Activated CD4-positive, alpha-beta memory T cell treated with anti-CD3 and anti-CD28 coated beads for 36 hours (primary cell): ENCODE measurements around the gene ABCF3. TPM values are rescaled to one million over a fixed set of nuclear protein-coding genes. Genes with fewer than 3 reads are reported as not detected.

Source experiments
- microRNA-seq: library from miRNA; unstranded; fragments of <30 nt; microRNA quantifications from one replicate; pipeline ENCODE4 v1.2.0, GENCODE V29; 2022; ENCODE audit warnings: borderline number of aligned reads, borderline microRNAs expressed, borderline replicate concordance
- total RNA-seq, 2 experiments: library from RNA; stranded (reverse); gene quantifications; one replicate each; pipeline ENCODE4 v1.2.3, GENCODE V29; 2021

Gene ABCF3
- total RNA-seq, 2 experiments from 2014 or later = 41.2 to 48.7 TPM

Small RNA genes within 50 kb of the gene (microRNA-seq; reads per million reads assigned to microRNA genes)
- 1.6 reads per million for gene MIR1224

Other genes starting within 250 kb of the ABCF3 start
- gene ABCC5, start 168.3 kb upstream of the ABCF3 start, total RNA-seq = 10 to 100 TPM; 13.3 to 15.6 TPM
- not detected for gene HTR3D, start 154.5 kb upstream of the ABCF3 start, total RNA-seq
- not detected for gene HTR3C, start 133.2 kb upstream of the ABCF3 start, total RNA-seq
- not detected for gene HTR3E, start 89.1 kb upstream of the ABCF3 start, total RNA-seq
- 10 to 100 TPM; 49.6 to 51.5 TPM for gene EIF2B5, start 50.8 kb upstream of the ABCF3 start, total RNA-seq
- gene DVL3, start 30.8 kb upstream of the ABCF3 start, total RNA-seq = 10 to 100 TPM; 28.5 to 32.4 TPM
- gene AP2M1, start 11.3 kb upstream of the ABCF3 start, total RNA-seq = 100 to 1,000 TPM; 218 to 221 TPM
- not detected for gene VWA5B2, start 43.4 kb downstream of the ABCF3 start, total RNA-seq
- gene ALG3, start 62.8 kb downstream of the ABCF3 start, total RNA-seq = 10 to 100 TPM; 31.6 to 34.1 TPM
- 1 to 10 TPM; 3.5 to 4.4 TPM for gene EEF1AKMT4, start 63.5 kb downstream of the ABCF3 start, total RNA-seq
- under 1 TPM; 0.21 to 0.51 TPM for gene CAMK2N2, start 75.4 kb downstream of the ABCF3 start, total RNA-seq
- not detected for gene ECE2, start 89.8 kb downstream of the ABCF3 start, total RNA-seq
- gene PSMD2, start 113.0 kb downstream of the ABCF3 start, total RNA-seq = 100 to 1,000 TPM; 246 to 257 TPM
- 100 to 1,000 TPM; 410 to 432 TPM for gene EIF4G1, start 128.4 kb downstream of the ABCF3 start, total RNA-seq
- 1 to 10 TPM; 7.0 to 8.9 TPM for gene FAM131A, start 151.4 kb downstream of the ABCF3 start, total RNA-seq
- 1 to 10 TPM; 3.2 to 3.7 TPM for gene CLCN2, start 175.4 kb downstream of the ABCF3 start, total RNA-seq
- gene POLR2H, start 175.5 kb downstream of the ABCF3 start, total RNA-seq = 100 to 1,000 TPM in 1 of 2 experiments, 10 to 100 TPM in 1; 100.0 to 103 TPM
- gene THPO, start 192.0 kb downstream of the ABCF3 start, total RNA-seq = not detected
- under 1 TPM in 1 of 2 experiments, not detected in 1; 0.21 TPM for gene CHRD, start 193.9 kb downstream of the ABCF3 start, total RNA-seq